ENCODE data around the gene DBP. TPM values are rescaled to one million over a fixed set of nuclear protein-coding genes. Genes with fewer than 3 reads are reported as not detected.

The DBP gene
- total and polyA plus RNA-seq, 2 donors (not counting 1 experiment from before 2014, with no cell fraction given): 4.8 to 23.6 TPM

DNA sequence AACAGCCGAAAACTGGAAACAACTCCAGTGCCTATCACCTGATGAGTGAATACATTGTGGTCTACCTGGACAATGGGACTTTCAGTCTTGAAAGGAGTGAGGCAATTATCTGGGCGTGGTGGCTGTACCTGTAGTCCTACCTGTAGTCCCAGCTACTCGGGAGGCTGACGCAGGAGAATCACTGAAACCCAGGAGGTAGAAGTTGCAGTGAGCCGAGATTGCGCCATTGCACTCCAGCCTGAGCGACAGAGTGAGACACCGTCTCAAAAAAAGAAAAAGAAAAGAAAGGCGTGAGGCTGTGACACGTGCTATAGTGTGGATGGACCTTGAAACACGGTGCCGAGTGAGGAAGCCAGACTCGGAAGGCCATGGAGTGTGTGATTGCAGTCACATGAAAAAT lies 39.7 kb upstream of the DBP start:
- no peak for TF ChIP-seq CTCF (conservative IDR thresholded peaks at IDR 0.05 in 1 of 2, IDR thresholded peaks at IDR 0.05 in 1 of 2; ENCODE audit: low read depth in 1 of 2, low read length in 2 of 2)
- no peak for TF ChIP-seq EZH2 (IDR thresholded peaks at IDR 0.05; ENCODE audit: low read length, missing control alignments)

GRCh38 chr19:48676487-48676886 lies 39.3 kb upstream of the DBP start:
- Histone ChIP-seq H3K27ac (ENCODE audit: insufficient read depth, low read length) (no peak overlapping the region), H3K9ac (ENCODE audit: insufficient read depth, low read length) (no peak overlapping the region), H3K4me2 (ENCODE audit: extremely low read depth, insufficient read depth, low read length) (no peak overlapping the region), H3K4me1 (ENCODE audit: control insufficient read depth, extremely low read depth, insufficient read depth, low read length) (no peaks in the 10 kb centered on the region), H3K9me3 (ENCODE audit: control insufficient read depth, insufficient read depth, low read depth, low read length) (no peaks in the 10 kb centered on the region), H3K79me2 (ENCODE audit: control insufficient read depth, insufficient read depth, low read length) (no peaks in the 10 kb centered on the region), H3K36me3 (ENCODE audit: control insufficient read depth, insufficient read depth, low read length) (no peaks in the 10 kb centered on the region), H2AFZ (ENCODE audit: low read length) (no peak overlapping the region), H4K20me1 (ENCODE audit: control insufficient read depth, extremely low read depth, insufficient read depth, low read length) (no peaks in the 10 kb centered on the region), H3K27me3 (ENCODE audit: control insufficient read depth, insufficient read depth, low read length) (no peaks in the 10 kb centered on the region), H3K4me3 (replicated peaks in 1 of 4; ENCODE audit: control extremely low read depth in 1 of 4, insufficient read depth in 1 of 4, low read depth in 3 of 4, low read length in 4 of 4) (no peak overlapping the region)
- no peak for TF ChIP-seq EZH2 (IDR thresholded peaks at IDR 0.05; ENCODE audit: low read length, missing control alignments)
- TF ChIP-seq CTCF (conservative IDR thresholded peaks at IDR 0.05 in 1 of 2, IDR thresholded peaks at IDR 0.05 in 1 of 2; ENCODE audit: low read depth in 1 of 2, low read length in 2 of 2): no peak
- DNase-seq (ENCODE audit: low read depth in 2 of 2): no peak

More for the DNA sequence above, 39.7 kb upstream of the DBP start:
- Histone ChIP-seq H3K27ac (ENCODE audit: insufficient read depth, low read length) (no peak overlapping the region), H3K9ac (ENCODE audit: insufficient read depth, low read length) (no peak overlapping the region), H3K9me3 (ENCODE audit: control insufficient read depth, insufficient read depth, low read depth, low read length) (no peaks in the 10 kb centered on the region), H3K4me2 (ENCODE audit: extremely low read depth, insufficient read depth, low read length) (no peak overlapping the region), H3K36me3 (ENCODE audit: control insufficient read depth, insufficient read depth, low read length) (no peaks in the 10 kb centered on the region), H4K20me1 (ENCODE audit: control insufficient read depth, extremely low read depth, insufficient read depth, low read length) (no peaks in the 10 kb centered on the region), H3K27me3 (ENCODE audit: control insufficient read depth, insufficient read depth, low read length) (no peaks in the 10 kb centered on the region), H3K4me1 (ENCODE audit: control insufficient read depth, extremely low read depth, insufficient read depth, low read length) (no peaks in the 10 kb centered on the region), H3K4me3 (replicated peaks in 1 of 4; ENCODE audit: control extremely low read depth in 1 of 4, insufficient read depth in 1 of 4, low read depth in 3 of 4, low read length in 4 of 4) (no peak overlapping the region), H2AFZ (ENCODE audit: low read length) (no peak overlapping the region), H3K79me2 (ENCODE audit: control insufficient read depth, insufficient read depth, low read length) (no peaks in the 10 kb centered on the region)
- DNase-seq (ENCODE audit: low read depth in 2 of 2): no peak

- Histone ChIP-seq H3K4me1 (ENCODE audit: control insufficient read depth, extremely low read depth, insufficient read depth, low read length) (no peaks in the 10 kb centered on the region), H4K20me1 (ENCODE audit: control insufficient read depth, extremely low read depth, insufficient read depth, low read length) (no peaks in the 10 kb centered on the region), H3K4me2 (ENCODE audit: extremely low read depth, insufficient read depth, low read length) (no peak overlapping the region), H3K27ac (ENCODE audit: insufficient read depth, low read length) (no peak overlapping the region), H3K4me3 (replicated peaks in 1 of 4; ENCODE audit: control extremely low read depth in 1 of 4, insufficient read depth in 1 of 4, low read depth in 3 of 4, low read length in 4 of 4) (no peak overlapping the region), H3K27me3 (ENCODE audit: control insufficient read depth, insufficient read depth, low read length) (no peaks in the 10 kb centered on the region), H3K9ac (ENCODE audit: insufficient read depth, low read length) (peak overlapping the region; percentile 42), H2AFZ (ENCODE audit: low read length) (peak overlapping the region; percentile 76), H3K36me3 (ENCODE audit: control insufficient read depth, insufficient read depth, low read length) (no peaks in the 10 kb centered on the region), H3K79me2 (ENCODE audit: control insufficient read depth, insufficient read depth, low read length) (no peaks in the 10 kb centered on the region), H3K9me3 (ENCODE audit: control insufficient read depth, insufficient read depth, low read depth, low read length) (no peaks in the 10 kb centered on the region)
- peak; percentile 59 to 81 for DNase-seq (ENCODE audit: low read depth in 2 of 2)
- TF ChIP-seq CTCF (conservative IDR thresholded peaks at IDR 0.05 in 1 of 2, IDR thresholded peaks at IDR 0.05 in 1 of 2; ENCODE audit: low read depth in 1 of 2, low read length in 2 of 2) (peak; percentile 71 to 86), EZH2 (IDR thresholded peaks at IDR 0.05; ENCODE audit: low read length, missing control alignments) (no peak)
Observed at GRCh38 chr19:48674921-48675824, 38.0 kb upstream of the DBP start.
